ENCODE results near the gene AKAP10.
"Not testable (repeated sequence)": the region's sequence is repeated elsewhere in the genome, so short reads cannot be mapped to it uniquely, and the experiment has no call there.

AKAP10 gene

GRCh38 chr17:19979917-19980770 is 2.5 kb upstream of the AKAP10 start:
- in situ Hi-C loops (cut with HindIII; ENCODE audit: low sequenced_read_pairs), result loop anchor here (25.0 kb wide), 1 partner anchor 132 kb away; no protein-coding TSS in a partner anchor

DNA sequence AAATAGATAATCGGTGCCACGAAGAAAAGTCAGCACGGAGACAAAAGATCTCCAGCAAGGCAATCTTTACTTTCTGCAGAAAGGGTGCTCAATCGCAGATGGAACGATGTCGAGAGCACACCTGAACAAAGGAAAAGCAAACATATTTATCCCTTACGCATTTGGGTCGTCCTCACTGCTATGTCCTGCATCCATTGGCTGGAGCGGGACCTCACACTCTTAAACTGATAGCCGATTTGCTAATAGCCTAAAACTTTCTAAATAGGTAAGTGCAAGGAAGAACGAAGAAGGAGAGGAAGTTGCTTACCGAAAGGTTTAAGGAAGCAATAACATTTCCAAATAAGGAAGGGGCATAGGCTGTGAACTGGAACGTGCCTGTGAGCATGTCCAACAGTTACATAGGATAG is 1.2 kb upstream of the AKAP10 start:
- in situ Hi-C loops (cut with HindIII; ENCODE audit: low sequenced_read_pairs), result loop anchor here (25.0 kb wide), 1 partner anchor 133 kb away; no protein-coding TSS in a partner anchor

GRCh38 chr17:19978209-19978802 is 678 bp upstream of the AKAP10 start:
- in situ Hi-C loops (cut with HindIII; ENCODE audit: low sequenced_read_pairs), result loop anchor here (25.0 kb wide), 1 partner anchor 134 kb away; no protein-coding TSS in a partner anchor

DNA sequence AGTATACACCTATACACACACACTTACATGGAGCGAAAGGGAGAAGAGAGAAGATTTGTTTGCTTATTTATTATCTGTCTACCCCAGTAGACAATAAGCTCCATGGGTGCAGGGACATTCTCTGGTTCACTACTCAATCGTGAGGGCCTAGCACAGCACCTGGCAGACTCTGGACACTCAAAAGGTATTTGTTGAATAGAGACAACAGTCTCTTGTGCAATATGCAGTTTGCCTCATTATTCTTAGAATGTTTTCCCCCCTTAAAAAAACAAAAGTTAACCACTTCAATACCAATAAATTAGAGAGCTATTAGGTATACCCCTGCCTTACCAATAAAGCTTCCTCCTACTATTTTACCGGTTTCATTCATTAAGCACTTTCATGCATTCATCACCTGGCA is 2.0 kb downstream of the AKAP10 start:
- in situ Hi-C loops (cut with HindIII; ENCODE audit: low sequenced_read_pairs), result loop anchor here (25.0 kb wide), 1 partner anchor 137 kb away; no protein-coding TSS in a partner anchor

DNA sequence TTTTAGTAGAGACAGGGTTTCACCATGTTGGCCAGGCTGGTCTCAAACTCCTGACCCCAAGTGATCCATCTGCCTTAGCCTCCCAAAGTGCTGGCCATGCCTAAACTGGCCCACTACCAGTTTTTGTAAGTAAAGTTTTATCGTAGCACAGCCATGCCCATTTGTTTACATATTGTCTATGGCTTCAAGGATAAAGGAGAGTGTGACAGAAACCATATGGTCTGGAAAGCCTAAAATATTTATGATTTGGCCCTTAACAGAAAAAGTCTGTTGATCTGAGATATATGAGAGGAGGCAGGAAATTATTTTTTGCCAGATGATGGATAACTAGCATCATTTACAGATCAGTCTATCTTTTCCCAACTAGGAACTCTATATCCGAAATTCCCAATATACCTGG is 4.5 kb downstream of the AKAP10 start:
- in situ Hi-C loops (cut with HindIII; ENCODE audit: low sequenced_read_pairs), result no loop called here

- in situ Hi-C loops (cut with HindIII; ENCODE audit: low sequenced_read_pairs), result not testable (repeated sequence)
Measured at GRCh38 chr17:19962954-19963353, 14.7 kb downstream of the AKAP10 start.

- in situ Hi-C loops (cut with HindIII; ENCODE audit: low sequenced_read_pairs), result no loop called here
Measured at GRCh38 chr17:19958023-19958422, 19.6 kb downstream of the AKAP10 start.

GRCh38 chr17:19955099-19955498 is 22.5 kb downstream of the AKAP10 start:
- in situ Hi-C loops (cut with HindIII; ENCODE audit: low sequenced_read_pairs), result no loop called here

- in situ Hi-C loops (cut with HindIII; ENCODE audit: low sequenced_read_pairs), result not testable (repeated sequence)
Measured at GRCh38 chr17:19951411-19951810, 26.2 kb downstream of the AKAP10 start.

DNA sequence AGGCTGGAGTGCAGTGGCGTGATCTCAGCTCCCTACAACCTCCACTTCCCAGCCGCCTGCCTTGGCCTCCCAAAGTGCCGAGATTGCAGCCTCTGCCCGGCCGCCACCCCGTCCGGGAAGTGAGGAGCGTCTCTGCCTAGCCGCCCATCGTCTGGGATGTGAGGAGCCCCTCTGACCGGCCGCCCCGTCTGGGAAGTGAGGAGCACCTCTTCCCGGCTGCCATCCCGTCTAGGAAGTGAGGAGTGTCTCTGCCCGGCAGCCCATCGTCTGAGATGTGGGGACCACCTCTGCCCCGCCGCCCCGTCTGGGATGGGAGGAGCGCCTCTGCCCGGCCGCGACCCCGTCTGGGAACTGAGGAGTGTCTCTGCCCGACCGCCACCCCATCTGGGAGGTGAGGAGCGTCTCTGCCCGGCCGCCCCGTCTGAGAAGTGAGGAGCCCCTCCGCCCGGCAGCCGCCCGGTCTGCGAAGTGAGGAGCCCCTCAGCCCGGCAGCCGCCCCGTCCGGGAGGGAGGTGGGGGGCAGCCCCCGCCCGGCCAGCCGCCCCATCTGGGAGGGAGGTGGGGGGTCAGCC is 26.9 kb downstream of the AKAP10 start:
- in situ Hi-C loops (cut with HindIII; ENCODE audit: low sequenced_read_pairs), result not testable (repeated sequence)

GRCh38 chr17:19948116-19948943 is 29.3 kb downstream of the AKAP10 start:
- in situ Hi-C loops (cut with HindIII; ENCODE audit: low sequenced_read_pairs), result no loop called here

- in situ Hi-C loops (cut with HindIII; ENCODE audit: low sequenced_read_pairs), result no loop called here
Measured at GRCh38 chr17:19946921-19947320, 30.7 kb downstream of the AKAP10 start.

GRCh38 chr17:19945009-19945626 is 32.5 kb downstream of the AKAP10 start:
- in situ Hi-C loops (cut with HindIII; ENCODE audit: low sequenced_read_pairs), result no loop called here

- in situ Hi-C loops (cut with HindIII; ENCODE audit: low sequenced_read_pairs), result no loop called here
Measured at GRCh38 chr17:19943599-19943998, 34.0 kb downstream of the AKAP10 start.

GRCh38 chr17:19943026-19943425 is 34.6 kb downstream of the AKAP10 start:
- in situ Hi-C loops (cut with HindIII; ENCODE audit: low sequenced_read_pairs), result no loop called here

DNA sequence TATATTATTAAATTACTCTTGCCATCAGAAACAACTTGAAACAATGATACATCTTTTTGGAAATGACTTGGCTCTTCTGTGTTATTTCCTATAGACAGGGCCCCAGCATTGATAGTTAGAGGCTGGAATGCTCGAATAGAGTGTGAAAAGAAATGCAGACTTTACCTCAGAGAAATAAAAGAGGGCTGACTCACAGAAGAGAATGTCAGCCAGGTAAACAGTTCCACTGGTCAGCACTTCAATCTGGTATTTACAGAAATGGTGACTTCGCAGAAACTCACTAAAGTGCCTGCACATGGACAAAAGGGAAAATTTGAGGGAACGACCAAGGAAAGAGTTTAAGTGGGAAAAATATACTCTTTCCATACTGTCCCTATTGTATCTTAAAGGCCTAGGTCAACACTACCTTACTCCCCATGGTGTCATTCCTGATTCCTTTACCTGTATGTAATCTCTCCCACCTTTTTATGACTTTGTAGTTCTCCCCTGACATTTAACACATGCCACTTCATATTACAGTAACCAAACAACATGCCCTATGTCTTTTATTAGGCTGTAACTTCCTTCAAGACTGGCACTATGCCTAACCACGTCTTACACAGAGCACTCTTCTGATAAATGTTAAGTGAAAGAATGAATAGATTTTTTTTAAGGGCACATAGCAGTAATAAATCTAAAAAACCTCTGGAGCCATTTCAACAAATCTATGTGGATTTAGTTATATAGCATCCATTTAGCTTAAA is 36.7 kb downstream of the AKAP10 start:
- in situ Hi-C loops (cut with HindIII; ENCODE audit: low sequenced_read_pairs), result no loop called here

GRCh38 chr17:19939993-19940721 is 37.5 kb downstream of the AKAP10 start:
- in situ Hi-C loops (cut with HindIII; ENCODE audit: low sequenced_read_pairs), result no loop called here

DNA sequence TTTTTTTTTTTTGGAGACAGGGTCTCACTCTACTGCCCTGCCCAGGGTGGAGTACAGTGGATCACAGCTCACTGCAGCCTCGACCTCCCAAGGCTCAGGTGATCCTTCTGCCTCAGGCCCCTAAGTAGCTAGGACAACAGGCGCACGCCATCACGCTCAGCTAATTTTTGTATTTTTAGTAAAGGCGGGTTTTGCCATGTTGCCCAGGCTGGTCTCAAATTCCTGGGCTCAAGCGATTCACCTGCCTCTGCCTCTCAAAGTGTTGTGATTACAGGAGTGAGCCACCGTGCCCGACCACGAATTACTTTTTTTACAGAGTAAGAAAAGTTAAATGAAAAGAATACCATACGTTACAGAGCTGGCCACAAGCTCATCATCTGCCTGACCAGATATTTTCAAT is 38.9 kb downstream of the AKAP10 start:
- in situ Hi-C loops (cut with HindIII; ENCODE audit: low sequenced_read_pairs), result no loop called here

DNA sequence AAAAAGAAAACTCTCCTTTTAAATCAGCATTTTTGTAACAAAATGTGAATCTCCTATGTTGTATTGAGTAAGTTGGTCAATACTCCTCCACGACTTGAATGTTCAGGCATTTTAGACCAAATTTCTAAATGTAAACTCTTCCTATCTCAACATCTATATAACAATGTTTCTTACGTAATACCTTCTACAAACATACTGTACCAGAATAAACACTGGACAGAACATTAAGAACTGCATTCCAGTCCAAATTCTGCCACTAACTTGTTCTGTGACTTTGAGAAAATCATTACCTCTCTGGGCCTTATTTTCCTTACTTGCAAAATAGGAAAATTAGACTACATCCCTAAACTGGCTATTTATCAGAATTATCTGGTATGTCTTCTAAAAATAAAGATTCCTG is 40.1 kb downstream of the AKAP10 start:
- in situ Hi-C loops (cut with HindIII; ENCODE audit: low sequenced_read_pairs), result no loop called here
